ENCODE results near the gene HYAL3. TPM values are rescaled to one million over a fixed set of nuclear protein-coding genes. Genes with fewer than 3 reads are reported as not detected.
A peak's percentile ranks its signal among the peaks of the same experiment; 100 is the strongest.
"Not testable (repeated sequence)": the region's sequence is repeated elsewhere in the genome, so short reads cannot be mapped to it uniquely, and the experiment has no call there.

The HYAL3 gene
- total and polyA plus RNA-seq, 2 of the 13 experiments (the other 11 are each of a cell fraction or from before 2014, with no cell fraction given), result 5.5 to 10.4 TPM

GRCh38 chr3:50245251-50245745 lies 53.9 kb downstream of the HYAL3 start:
- Histone ChIP-seq H2AFZ (ENCODE audit: low read length) (no peak overlapping the region), H3K9me3 (ENCODE audit: low read length) (no peaks in the 10 kb centered on the region), H4K20me1 (ENCODE audit: insufficient read depth, low read length) (no peaks in the 10 kb centered on the region), H3K9ac (ENCODE audit: insufficient read depth, low read depth, low read length) (no peak overlapping the region; the same call in 1 of the 2 replicates), H3K4me1 (ENCODE audit: insufficient read depth, low read length) (peaks cover 20% of the 10 kb centered on the region), H3K4me3 (replicated peaks in 1 of 3; ENCODE audit: insufficient read depth in 1 of 3, low read depth in 2 of 3, low read length in 3 of 3) (peak overlapping the region in 1 of 3 experiments; percentile 67; a peak in 1 of 6 replicates), H3K36me3 (replicated peaks in 1 of 2; ENCODE audit: control insufficient read depth in 1 of 2, insufficient read depth in 2 of 2, low read length in 2 of 2) (0 out of 5 replicates have a peak, but pooled peaks cover 0 to 7% of the 10 kb centered on the region in 2 experiments), H3K27me3 (ENCODE audit: control insufficient read depth in 1 of 2, insufficient read depth in 2 of 2, low read length in 2 of 2) (no peaks in the 10 kb centered on the region), H3K79me2 (ENCODE audit: insufficient read depth, low read length) (peaks cover 28% of the 10 kb centered on the region), H3K4me2 (ENCODE audit: low read depth, low read length) (peak overlapping the region; percentile 71), H3K27ac (ENCODE audit: extremely low read length, insufficient read depth, low read length) (peak overlapping the region; percentile 43)
- POLR2A ChIA-PET, result no interaction called here
- no TSS peak for BruUV-seq (replicated peaks)
- CTCF ChIA-PET (ENCODE audit: low intra/inter-chr PET ratio, low total read pairs), result interaction anchor here (1.3 to 2.5 kb wide), 5 partner anchors 12 to 53 kb away, joined by 4 to 29 read pairs (median 7); no protein-coding TSS in a partner anchor
- DNase-seq (ENCODE audit: low spot score), result no peak
- ATAC-seq, result peak; percentile 11
- WGBS (ENCODE audit: low lambda C conversion rate), result 88% methylated on average over 12 of the region's 16 CpGs
- intact Hi-C loops (cut with micrococcal nuclease; ENCODE audit: unreplicated experiment), result no loop called here
- in situ Hi-C loops (cut with HindIII; ENCODE audit: extremely low pct_ligation_motif_present, low pct_unique_long_range_greater_than_20kb), result no loop called here
- no peak for FAIRE-seq
- TF ChIP-seq ZNF12 (CRISPR knock-in tag; IDR thresholded peaks at IDR 0.05), result no peak
- no peak for TF ChIP-seq NONO (IDR thresholded peaks at IDR 0.05)
- TF ChIP-seq NONO (CRISPR knock-in tag; conservative IDR thresholded peaks at IDR 0.05), result no peak
- TF ChIP-seq ATF1 (CRISPR knock-in tag; IDR thresholded peaks at IDR 0.05), result no peak
- TF ChIP-seq ZFP82 (CRISPR knock-in tag; IDR thresholded peaks at IDR 0.05; ENCODE audit: borderline replicate concordance), result no peak
- no peak for TF ChIP-seq EP300 (IDR thresholded peaks at IDR 0.05; ENCODE audit: low read depth in 2 of 2, low read length in 2 of 2)
- no peak for TF ChIP-seq EP300 (CRISPR knock-in tag; IDR thresholded peaks at IDR 0.05; ENCODE audit: borderline replicate concordance)
- no peak for TF ChIP-seq TCF7L2 (IDR thresholded peaks at IDR 0.05; ENCODE audit: low read depth, low read length)
- no peak for TF ChIP-seq MTA3 (CRISPR knock-in tag; IDR thresholded peaks at IDR 0.05)

GRCh38 chr3:50244813-50245212 lies 54.4 kb downstream of the HYAL3 start:
- not testable (repeated sequence) for H3K27ac ChIP-seq (ENCODE audit: extremely low read length, insufficient read depth, low read length)

More at GRCh38 chr3:50244813-50245212, 54.4 kb downstream of the HYAL3 start:
- H3K36me3 ChIP-seq (replicated peaks in 1 of 2; ENCODE audit: control insufficient read depth in 1 of 2, insufficient read depth in 2 of 2, low read length in 2 of 2); H3K9me3 ChIP-seq (ENCODE audit: low read length); POLR2A ChIA-PET; in situ Hi-C loops (cut with HindIII; ENCODE audit: extremely low pct_ligation_motif_present, low pct_unique_long_range_greater_than_20kb); H3K4me2 ChIP-seq (ENCODE audit: low read depth, low read length); H4K20me1 ChIP-seq (ENCODE audit: insufficient read depth, low read length); FAIRE-seq; H3K27me3 ChIP-seq (ENCODE audit: control insufficient read depth in 1 of 2, insufficient read depth in 2 of 2, low read length in 2 of 2); CTCF ChIA-PET (ENCODE audit: low intra/inter-chr PET ratio, low total read pairs); ATAC-seq; intact Hi-C loops (cut with micrococcal nuclease; ENCODE audit: unreplicated experiment); H2AFZ ChIP-seq (ENCODE audit: low read length); H3K9ac ChIP-seq (ENCODE audit: insufficient read depth, low read depth, low read length); H3K4me3 ChIP-seq (replicated peaks in 1 of 3; ENCODE audit: insufficient read depth in 1 of 3, low read depth in 2 of 3, low read length in 3 of 3); DNase-seq (ENCODE audit: low spot score); BruUV-seq (replicated peaks): not testable (repeated sequence)
- Histone ChIP-seq H3K79me2 (ENCODE audit: insufficient read depth, low read length) (peaks cover 28% of the 10 kb centered on the region), H3K4me1 (ENCODE audit: insufficient read depth, low read length) (peaks cover 20% of the 10 kb centered on the region)
- 98% methylated on average over 5 of the region's 6 CpGs for WGBS (ENCODE audit: low lambda C conversion rate)
